Embryonic facial prominence (tissue), 1 donor: ENCODE data around the gene KIRREL3.

Experiments
- DNase-seq: peaks from one replicate; pipeline ENCODE4 v3.0.0-alpha.2; 2016; ENCODE audit errors: extremely low spot score

The KIRREL3 gene

DNA sequence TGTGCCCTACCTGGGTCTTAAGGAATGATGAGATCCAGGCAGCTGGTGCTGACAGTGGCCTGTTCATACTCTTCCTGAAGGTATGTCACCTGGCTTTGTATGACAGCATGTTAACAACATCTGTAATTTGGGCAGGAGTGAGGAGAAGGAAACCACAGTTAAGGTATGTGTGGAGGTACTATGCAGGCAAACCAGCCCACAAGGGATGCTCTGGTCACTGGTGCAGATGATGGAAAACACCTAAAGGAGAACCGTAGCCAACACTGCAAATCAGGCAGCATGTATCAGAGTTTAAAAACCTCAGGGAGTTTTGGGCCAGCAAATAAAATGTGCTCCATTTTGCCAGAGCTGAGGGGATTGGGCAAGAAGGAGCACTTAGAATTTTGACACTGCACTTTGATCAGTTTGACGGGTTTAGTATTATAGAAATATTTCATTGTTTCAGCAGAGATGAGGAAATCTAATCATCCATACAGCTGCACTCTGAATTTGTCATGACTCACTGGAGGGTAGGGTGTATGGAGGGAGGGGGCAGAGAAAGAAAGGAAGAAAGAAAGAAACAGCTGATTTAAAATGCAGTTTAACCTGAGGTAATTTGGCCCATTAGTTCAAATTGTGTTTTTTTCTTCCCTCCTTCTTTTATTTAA, 260.9 kb downstream of the KIRREL3 start:
- no peak for DNase-seq

GRCh38 chr11:126738295-126739031, 262.1 kb downstream of the KIRREL3 start:
- DNase-seq = no peak

DNA sequence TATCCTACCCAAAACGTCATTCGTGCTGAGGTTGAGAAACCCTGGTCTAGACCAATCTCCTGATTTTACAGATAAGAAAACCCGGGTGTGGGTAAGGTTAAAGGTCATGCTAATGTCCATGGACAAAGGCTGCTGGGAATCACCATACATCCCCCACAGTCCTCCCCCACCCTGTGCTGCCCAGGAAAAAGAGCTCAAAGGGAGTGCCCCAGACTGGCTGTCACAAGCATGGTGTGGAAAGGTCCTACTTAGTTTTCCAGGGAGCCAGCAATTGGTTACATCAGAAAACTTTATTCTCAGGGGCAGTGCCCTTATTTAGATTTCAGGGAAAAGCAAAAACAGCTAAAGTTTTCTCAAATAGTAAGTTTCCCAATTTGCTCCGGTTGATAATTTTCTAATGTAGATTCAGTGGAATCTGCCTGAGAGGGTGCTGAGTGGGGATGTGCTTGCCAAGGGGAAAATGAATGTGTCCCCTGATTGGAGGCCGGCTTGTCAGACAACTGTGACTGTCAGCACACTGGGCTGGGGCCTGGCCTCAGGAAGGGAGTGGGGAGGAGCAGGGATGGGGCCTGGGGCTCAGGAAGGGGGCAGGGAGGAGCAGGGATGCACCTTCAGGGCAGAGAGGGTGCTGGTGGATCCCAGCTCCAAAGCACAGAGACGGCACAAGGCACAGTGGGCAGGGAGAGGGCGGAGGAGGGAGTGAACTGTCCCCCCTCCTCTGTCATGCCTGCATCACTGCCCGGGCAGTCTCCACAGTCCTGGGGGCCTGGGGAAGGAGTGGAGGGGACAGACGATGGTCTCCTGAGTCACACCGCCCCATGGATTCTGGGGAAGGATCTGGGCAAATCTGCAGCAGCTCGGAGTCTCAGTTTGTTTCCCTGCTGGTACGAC, 263.6 kb downstream of the KIRREL3 start:
- no peak for DNase-seq

DNA sequence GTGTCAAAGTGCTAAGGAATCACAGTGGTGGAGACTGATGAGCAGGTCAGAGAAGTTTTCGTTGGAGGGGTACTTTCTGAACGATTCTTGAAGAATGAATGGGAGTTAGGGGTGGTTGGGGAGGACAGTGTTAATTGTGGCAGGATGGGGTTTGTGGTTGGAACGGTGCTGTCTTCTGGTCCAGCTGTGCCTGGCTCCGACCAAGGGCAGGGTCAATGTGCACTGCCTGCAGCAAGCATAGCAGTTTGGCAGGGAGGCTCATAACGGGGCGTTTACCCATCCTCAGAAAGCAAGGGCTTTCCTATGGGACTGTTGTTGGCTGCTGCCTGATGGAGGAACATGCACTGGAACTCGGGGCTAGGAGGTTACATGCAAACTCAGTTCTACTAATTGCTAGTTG, 265.8 kb downstream of the KIRREL3 start:
- no peak for DNase-seq

GRCh38 chr11:126733685-126734084, 266.9 kb downstream of the KIRREL3 start:
- no peak for DNase-seq

DNA sequence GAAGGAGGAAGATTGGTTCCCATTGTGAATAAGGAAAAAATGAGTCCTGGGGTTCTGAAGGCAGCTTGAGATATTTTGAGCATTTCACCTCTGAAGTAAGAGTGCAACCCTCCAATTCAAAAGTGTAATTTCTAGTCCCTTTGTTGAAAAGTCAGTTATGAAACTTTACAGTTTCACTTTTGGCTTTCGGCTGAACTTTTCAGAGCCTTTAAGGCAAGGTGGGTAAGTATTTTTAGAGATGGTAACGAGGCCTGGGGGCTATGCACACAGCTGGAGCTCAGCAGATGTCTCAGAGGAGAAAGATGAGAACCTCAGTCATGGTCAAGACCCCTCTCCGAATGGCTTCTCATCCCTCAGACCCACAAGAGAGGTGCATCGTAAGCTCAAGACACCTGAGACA, 267.6 kb downstream of the KIRREL3 start:
- DNase-seq = no peak

GRCh38 chr11:126731576-126732142, 268.9 kb downstream of the KIRREL3 start:
- no peak for DNase-seq

DNA sequence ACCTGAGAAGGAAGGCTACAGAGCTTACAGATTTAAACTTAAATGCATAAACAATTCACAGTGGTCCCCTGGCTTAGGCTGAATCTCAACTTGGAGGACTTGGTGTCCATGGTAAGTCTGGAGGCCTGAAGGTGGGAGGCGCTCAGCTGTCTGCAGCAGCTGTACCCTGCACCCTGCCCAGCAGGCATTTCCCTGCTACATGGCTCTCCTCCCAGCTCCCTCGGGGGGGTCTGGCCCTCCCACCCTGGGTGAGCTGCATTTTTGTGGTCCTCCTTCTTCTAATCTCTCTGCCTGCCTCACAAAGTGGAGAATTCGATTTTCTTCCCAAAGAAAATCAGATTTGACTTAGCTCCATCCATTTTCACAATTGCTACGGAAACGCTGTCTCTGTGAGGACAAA, 273.2 kb downstream of the KIRREL3 start:
- DNase-seq = no peak

- DNase-seq = no peak
Measured at GRCh38 chr11:126725521-126725920, 275.0 kb downstream of the KIRREL3 start.

GRCh38 chr11:126725043-126725442, 275.5 kb downstream of the KIRREL3 start:
- no peak for DNase-seq

- no peak for DNase-seq
Measured at GRCh38 chr11:126723665-126724045, 276.9 kb downstream of the KIRREL3 start.

- no peak for DNase-seq
Measured at GRCh38 chr11:126722956-126723664, 277.5 kb downstream of the KIRREL3 start.

GRCh38 chr11:126722006-126722736, 278.4 kb downstream of the KIRREL3 start:
- no peak for DNase-seq

DNA sequence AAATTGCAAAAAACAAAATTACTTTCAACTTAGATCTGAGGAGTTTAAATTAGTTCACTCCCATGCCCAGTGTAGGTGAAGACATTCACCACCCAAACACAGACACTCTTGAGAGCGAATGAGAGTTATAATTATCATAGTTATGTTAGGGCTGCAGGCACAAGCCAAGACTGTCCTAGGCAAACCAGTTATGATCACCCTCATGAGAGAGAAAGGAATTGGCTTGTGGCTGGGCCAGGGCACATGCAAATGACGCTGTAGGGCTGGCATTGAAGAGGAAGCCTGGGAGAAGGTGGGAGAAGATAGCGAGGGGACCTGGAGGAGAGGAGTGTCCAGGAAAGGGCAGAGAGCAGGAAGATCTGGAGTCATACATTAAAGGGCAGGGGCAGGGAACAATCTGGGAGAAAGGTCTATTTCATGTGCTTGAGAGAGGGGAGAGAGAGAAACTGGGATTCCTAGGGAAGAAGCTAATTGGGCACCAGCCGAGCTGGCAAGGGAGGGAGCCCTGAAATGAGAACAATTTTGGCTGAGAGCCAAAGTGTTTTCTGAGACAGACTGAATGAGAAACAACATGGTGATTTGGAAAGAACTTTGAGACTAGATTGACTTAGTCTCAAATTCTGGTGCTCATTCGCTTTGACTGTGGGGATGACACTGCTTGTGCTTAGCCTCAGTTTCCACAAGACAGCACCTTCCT, 279.9 kb downstream of the KIRREL3 start:
- DNase-seq = no peak

DNA sequence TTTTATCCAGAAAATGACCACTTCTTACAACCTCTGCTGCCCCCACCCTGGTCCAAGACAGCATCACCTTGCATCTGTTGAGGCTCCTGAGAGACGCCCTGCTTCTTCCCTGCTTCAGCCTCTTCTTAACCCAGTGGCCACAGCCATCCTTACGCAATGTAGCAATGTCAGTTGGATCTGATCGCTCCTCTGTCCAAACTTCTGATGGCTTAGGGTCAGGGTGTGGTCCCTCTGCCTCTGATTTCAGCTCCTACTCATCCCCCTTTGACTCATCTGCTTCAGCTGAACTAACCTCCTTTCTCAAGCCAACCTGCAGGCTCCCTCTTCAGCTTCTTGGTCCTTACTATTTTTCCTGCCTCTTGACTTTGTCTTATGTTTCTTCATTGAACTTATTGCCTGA, 280.8 kb downstream of the KIRREL3 start:
- no peak for DNase-seq

DNA sequence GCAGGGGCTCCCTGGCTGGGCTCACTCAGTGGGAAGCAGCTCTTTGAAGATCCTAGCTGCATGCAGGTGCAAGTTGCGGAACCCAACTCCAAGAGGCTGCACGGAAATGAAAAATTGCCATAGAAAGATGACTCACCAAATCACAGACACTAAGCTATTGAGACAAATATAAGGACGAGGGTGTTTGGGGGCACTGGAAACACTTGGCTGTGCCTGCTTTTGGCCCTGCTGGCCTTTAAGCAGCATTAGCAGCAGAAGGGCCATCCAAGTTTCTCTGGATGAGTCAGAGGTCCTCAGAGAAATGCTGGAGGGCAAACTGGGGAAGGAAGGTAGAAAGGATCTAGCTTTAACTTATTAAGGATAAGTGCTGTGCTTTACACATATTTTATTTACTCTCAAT, 282.3 kb downstream of the KIRREL3 start:
- DNase-seq = no peak

DNA sequence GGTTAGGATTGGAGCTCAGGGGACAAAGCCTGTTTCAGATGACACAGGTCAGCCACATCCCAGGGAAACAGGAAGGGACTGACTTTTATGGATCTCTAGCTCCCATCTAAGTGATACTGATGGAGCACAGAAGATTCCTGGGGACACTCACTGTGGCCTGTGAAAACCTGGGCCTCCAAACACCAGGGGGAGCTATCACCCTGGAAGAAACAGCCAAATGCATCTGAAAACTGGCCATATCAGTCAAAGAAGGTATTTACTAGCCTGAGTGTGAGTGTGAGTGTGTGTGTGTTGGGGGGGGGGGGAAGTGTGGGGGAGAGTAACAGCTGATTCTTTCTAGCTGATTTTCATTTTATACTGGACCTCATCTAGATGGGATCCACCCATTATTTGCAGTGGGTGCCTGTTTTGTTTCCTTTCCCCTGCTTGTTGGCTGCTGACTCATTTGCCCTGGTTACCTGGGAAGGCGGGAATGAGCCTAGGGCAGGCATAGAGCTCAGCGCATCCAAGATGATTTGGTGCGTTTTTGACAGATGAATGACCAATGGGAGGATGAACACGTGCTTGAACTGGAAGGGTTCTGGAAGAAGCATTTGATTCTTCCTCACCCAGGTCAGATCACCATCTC, 284.0 kb downstream of the KIRREL3 start:
- no peak for DNase-seq

DNA sequence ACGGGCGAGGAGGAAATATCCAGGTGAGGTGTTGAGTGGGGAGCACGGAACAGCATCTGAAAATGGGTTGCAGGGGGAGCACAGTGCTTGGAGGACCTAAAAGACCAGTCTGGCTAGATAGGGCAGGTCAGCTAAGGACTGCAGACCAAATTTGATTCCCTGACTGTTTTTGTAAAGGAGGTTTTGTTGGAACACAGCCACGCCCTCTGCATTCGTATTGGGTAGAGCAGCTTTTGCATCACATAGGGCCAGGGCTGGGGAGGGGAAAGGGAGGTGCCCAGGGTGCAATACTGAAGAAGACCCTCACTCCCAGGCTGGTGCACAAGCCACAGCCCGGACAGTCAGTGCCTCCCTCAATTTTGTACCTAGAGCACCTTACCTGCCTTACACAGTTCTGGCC, 286.8 kb downstream of the KIRREL3 start:
- DNase-seq = no peak

GRCh38 chr11:126711977-126712625, 288.5 kb downstream of the KIRREL3 start:
- no peak for DNase-seq
